ENCODE data around the gene MMS19.

GRCh38 chr10:97416565-97416964 is 81.7 kb downstream of the MMS19 start:
- TF ChIP-seq, protein P1, sequence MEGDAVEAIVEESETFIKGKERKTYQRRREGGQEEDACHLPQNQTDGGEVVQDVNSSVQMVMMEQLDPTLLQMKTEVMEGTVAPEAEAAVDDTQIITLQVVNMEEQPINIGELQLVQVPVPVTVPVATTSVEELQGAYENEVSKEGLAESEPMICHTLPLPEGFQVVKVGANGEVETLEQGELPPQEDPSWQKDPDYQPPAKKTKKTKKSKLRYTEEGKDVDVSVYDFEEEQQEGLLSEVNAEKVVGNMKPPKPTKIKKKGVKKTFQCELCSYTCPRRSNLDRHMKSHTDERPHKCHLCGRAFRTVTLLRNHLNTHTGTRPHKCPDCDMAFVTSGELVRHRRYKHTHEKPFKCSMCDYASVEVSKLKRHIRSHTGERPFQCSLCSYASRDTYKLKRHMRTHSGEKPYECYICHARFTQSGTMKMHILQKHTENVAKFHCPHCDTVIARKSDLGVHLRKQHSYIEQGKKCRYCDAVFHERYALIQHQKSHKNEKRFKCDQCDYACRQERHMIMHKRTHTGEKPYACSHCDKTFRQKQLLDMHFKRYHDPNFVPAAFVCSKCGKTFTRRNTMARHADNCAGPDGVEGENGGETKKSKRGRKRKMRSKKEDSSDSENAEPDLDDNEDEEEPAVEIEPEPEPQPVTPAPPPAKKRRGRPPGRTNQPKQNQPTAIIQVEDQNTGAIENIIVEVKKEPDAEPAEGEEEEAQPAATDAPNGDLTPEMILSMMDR (IDR thresholded peaks at IDR 0.05): no peak
- TF ChIP-seq POLR2A (IDR thresholded peaks at IDR 0.05): no peak

Data from heart left ventricle (tissue), 13 donors.